Erythroblast (primary cell): ENCODE data around the gene RGS7BP.

Experiments
- GATA1 ChIP-seq: IDR thresholded peaks from 2 replicates; pipeline ENCODE4 v1.6.1; 2011; ENCODE audit warnings: low read depth, mild to moderate bottlenecking, control low read depth, low read length, moderate library complexity
- POLR2A ChIP-seq: IDR thresholded peaks from 2 replicates; pipeline ENCODE4 v1.6.1; 2011; ENCODE audit warnings: mild to moderate bottlenecking, low read length

DNA sequence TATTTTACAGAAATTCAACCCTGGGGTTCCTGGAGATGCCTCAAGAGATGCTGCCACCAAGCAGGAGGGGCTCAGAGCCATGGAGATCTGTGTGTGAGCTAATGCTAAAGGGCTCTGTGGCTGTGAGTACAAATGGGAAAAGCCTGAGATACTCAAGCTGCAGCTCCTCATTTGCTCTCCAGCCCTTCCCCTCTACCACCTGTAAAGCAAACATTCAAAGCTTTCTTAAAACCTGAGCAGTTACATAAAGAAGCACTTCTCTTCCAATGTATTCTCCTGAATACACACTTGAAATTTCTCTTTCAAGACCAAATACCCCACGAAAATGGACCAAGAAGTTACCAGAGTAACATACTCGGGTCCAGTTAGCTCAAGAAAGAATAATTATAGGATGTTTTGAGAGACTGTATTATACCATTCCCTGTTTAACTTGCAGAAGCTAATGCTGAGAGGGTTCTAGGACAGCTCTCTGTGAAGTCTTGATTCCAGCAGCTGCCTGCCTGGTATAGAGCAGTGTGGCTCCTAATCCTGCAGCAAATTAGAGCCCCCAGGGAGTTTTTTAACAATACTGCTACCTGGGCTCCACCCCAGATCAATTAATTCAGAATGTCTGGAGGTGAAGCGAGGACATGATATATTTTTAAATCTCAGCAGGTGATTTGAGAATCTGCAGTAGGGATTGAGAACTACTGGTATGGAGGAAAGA, 21.1 kb downstream of the RGS7BP start:
- no peak for TF ChIP-seq POLR2A
- no peak for TF ChIP-seq GATA1
